CD4-positive, CD25-positive, alpha-beta regulatory T cell (primary cell): ENCODE results near the gene RIMBP2. TPM values are rescaled to one million over a fixed set of nuclear protein-coding genes. Genes with fewer than 3 reads are reported as not detected.

Source experiments
- ATAC-seq, 2 donors: fragments of 150-1000 bp; cut with Tn5 transposase; one replicate each; pipeline ENCODE4 v1.10.0; 2021; ENCODE audit warnings: low read depth in 2 of 2, moderate number of reproducible peaks in 2 of 2, moderate library complexity in 1 of 2
- DNase-seq, 3 donors: peaks; one replicate each; pipeline versions ENCODE4 v3.0.0 to v3.0.0-alpha.2; 2012 to 2022; ENCODE audit warnings: mixed read lengths in 1 of 3
- H3K27ac ChIP-seq: one replicate; pipeline ENCODE4 v1.7.0; 2013; ENCODE audit warnings: mild to moderate bottlenecking, low read length; ENCODE audit not compliant: insufficient read depth, poor library complexity, severe bottlenecking
- H3K27me3 ChIP-seq: one replicate; pipeline ENCODE4 v1.7.0; 2013; ENCODE audit warnings: low read length; ENCODE audit not compliant: control insufficient read depth, insufficient read depth
- H3K36me3 ChIP-seq: one replicate; pipeline ENCODE4 v1.7.0; 2013; ENCODE audit warnings: mild to moderate bottlenecking, low read length, moderate library complexity; ENCODE audit not compliant: control insufficient read depth, insufficient read depth
- H3K4me1 ChIP-seq: 2 replicates; pipeline ENCODE4 v1.7.0; 2013; ENCODE audit warnings: mild to moderate bottlenecking, low read length; ENCODE audit not compliant: insufficient read depth, control insufficient read depth, poor library complexity, severe bottlenecking
- H3K4me3 ChIP-seq: one replicate; pipeline ENCODE4 v1.7.0; 2013; ENCODE audit warnings: low read depth, mild to moderate bottlenecking, low read length, moderate library complexity
- H3K9me3 ChIP-seq, 2 experiments: 1 replicate in 1 of 2; 2 replicates in 1 of 2; pipeline ENCODE4 v1.7.0; 2013; ENCODE audit warnings: low read length in 2 of 2, mild to moderate bottlenecking in 1 of 2, moderate library complexity in 1 of 2; ENCODE audit not compliant: control insufficient read depth in 2 of 2
- H3K27ac Mint-ChIP-seq, 3 donors: one replicate each; pipeline ENCODE4 v1.8.0; 2020 to 2022; ENCODE audit warnings: mild to moderate bottlenecking in 3 of 3, mixed read lengths in 3 of 3, moderate library complexity in 2 of 3
- H3K27me3 Mint-ChIP-seq: one replicate; pipeline ENCODE4 v1.8.0; 2022; ENCODE audit warnings: mild to moderate bottlenecking, mixed read lengths
- H3K36me3 Mint-ChIP-seq: one replicate; pipeline ENCODE4 v1.8.0; 2020; ENCODE audit warnings: mixed read lengths
- H3K4me1 Mint-ChIP-seq, 4 donors: one replicate each; pipeline ENCODE4 v1.8.0; 2020 to 2022; ENCODE audit warnings: mixed read lengths in 4 of 4, mild to moderate bottlenecking in 1 of 4
- H3K4me3 Mint-ChIP-seq, 4 donors: one replicate each; pipeline ENCODE4 v1.8.0; 2020 to 2022; ENCODE audit warnings: mild to moderate bottlenecking in 4 of 4, mixed read lengths in 4 of 4, moderate library complexity in 3 of 4
- H3K9me3 Mint-ChIP-seq, 7 donors: one replicate each; pipeline ENCODE4 v1.8.0; 2020 to 2022; ENCODE audit warnings: mixed read lengths in 7 of 7, mild to moderate bottlenecking in 3 of 7, moderate library complexity in 2 of 7
- polyA plus RNA-seq, 4 donors: library from polyadenylated mRNA; unstranded; fragments of 300-500 nt; fragmentation: Illumina TruSeq; gene quantifications; one replicate each; pipeline ENCODE4 v1.2.3, GENCODE V29; 2021
- total RNA-seq: library from RNA; stranded (reverse); gene quantifications from one replicate; pipeline ENCODE4 v1.2.3, GENCODE V29; 2022

RIMBP2 gene
- total and polyA plus RNA-seq, 5 donors from 2014 or later = not detected

- Mint-ChIP-seq H3K4me1 (no peaks in the 10 kb centered on the region), H3K27me3 (no peaks in the 10 kb centered on the region), H3K27ac (no peak overlapping the region), H3K4me3 (no peak overlapping the region), H3K9me3 (peaks cover 0 to 3% (median 0%) of the 10 kb centered on the region in 7 donors), H3K36me3 (no peaks in the 10 kb centered on the region)
- no peak overlapping the region for H3K27ac ChIP-seq
- H3K4me3 ChIP-seq = no peak overlapping the region
- no peaks in the 10 kb centered on the region for H3K36me3 ChIP-seq
- H3K4me1 ChIP-seq = no peaks in the 10 kb centered on the region
- H3K9me3 ChIP-seq = no peaks in the 10 kb centered on the region
- DNase-seq = no peak
- no peak for ATAC-seq
- no peaks in the 10 kb centered on the region for H3K27me3 ChIP-seq
Observed at GRCh38 chr12:130485291-130486145, 230.6 kb downstream of the RIMBP2 start.

GRCh38 chr12:130484221-130484620 is 231.9 kb downstream of the RIMBP2 start:
- Histone ChIP-seq H3K27me3 (no peaks in the 10 kb centered on the region), H3K9me3 (no peaks in the 10 kb centered on the region), H3K4me1 (no peaks in the 10 kb centered on the region), H3K36me3 (no peaks in the 10 kb centered on the region), H3K27ac (no peak overlapping the region), H3K4me3 (no peak overlapping the region)
- Mint-ChIP-seq H3K4me1 (no peaks in the 10 kb centered on the region), H3K27me3 (no peaks in the 10 kb centered on the region), H3K9me3 (peaks cover 0 to 3% (median 0%) of the 10 kb centered on the region in 7 donors), H3K27ac (no peak overlapping the region), H3K4me3 (no peak overlapping the region), H3K36me3 (no peaks in the 10 kb centered on the region)
- ATAC-seq (no peak), DNase-seq (no peak)

GRCh38 chr12:130483616-130484180 is 232.4 kb downstream of the RIMBP2 start:
- DNase-seq (no peak), ATAC-seq (no peak)
- Histone ChIP-seq H3K27ac (no peak overlapping the region), H3K4me1 (no peaks in the 10 kb centered on the region), H3K36me3 (no peaks in the 10 kb centered on the region), H3K4me3 (no peak overlapping the region), H3K27me3 (no peaks in the 10 kb centered on the region), H3K9me3 (no peaks in the 10 kb centered on the region)
- no peaks in the 10 kb centered on the region for H3K27me3 Mint-ChIP-seq
- H3K4me3 Mint-ChIP-seq = no peak overlapping the region
- H3K27ac Mint-ChIP-seq = no peak overlapping the region
- no peaks in the 10 kb centered on the region for H3K36me3 Mint-ChIP-seq
- H3K4me1 Mint-ChIP-seq = no peaks in the 10 kb centered on the region
- H3K9me3 Mint-ChIP-seq = peaks cover 0 to 3% (median 0%) of the 10 kb centered on the region in 7 donors

- Histone ChIP-seq H3K9me3 (no peaks in the 10 kb centered on the region), H3K36me3 (no peaks in the 10 kb centered on the region), H3K27me3 (no peaks in the 10 kb centered on the region), H3K27ac (no peak overlapping the region), H3K4me1 (no peaks in the 10 kb centered on the region), H3K4me3 (no peak overlapping the region)
- no peak for ATAC-seq
- Mint-ChIP-seq H3K4me3 (no peak overlapping the region), H3K27me3 (no peaks in the 10 kb centered on the region), H3K9me3 (peaks cover 0 to 3% (median 0%) of the 10 kb centered on the region in 7 donors), H3K36me3 (no peaks in the 10 kb centered on the region), H3K4me1 (no peaks in the 10 kb centered on the region), H3K27ac (no peak overlapping the region)
- no peak for DNase-seq
Observed at GRCh38 chr12:130482448-130482847, 233.7 kb downstream of the RIMBP2 start.

- Mint-ChIP-seq H3K4me1 (no peaks in the 10 kb centered on the region), H3K9me3 (peaks cover 0 to 3% (median 0%) of the 10 kb centered on the region in 7 donors), H3K4me3 (no peak overlapping the region), H3K27ac (no peak overlapping the region), H3K36me3 (no peaks in the 10 kb centered on the region), H3K27me3 (no peaks in the 10 kb centered on the region)
- ATAC-seq (no peak), DNase-seq (no peak)
- Histone ChIP-seq H3K27me3 (no peaks in the 10 kb centered on the region), H3K4me3 (no peak overlapping the region), H3K27ac (no peak overlapping the region), H3K9me3 (no peaks in the 10 kb centered on the region), H3K36me3 (no peaks in the 10 kb centered on the region), H3K4me1 (no peaks in the 10 kb centered on the region)
Observed at GRCh38 chr12:130481392-130481879, 234.7 kb downstream of the RIMBP2 start.

- no peak overlapping the region for H3K4me3 Mint-ChIP-seq
- Histone ChIP-seq H3K9me3 (no peaks in the 10 kb centered on the region), H3K36me3 (no peaks in the 10 kb centered on the region), H3K4me3 (no peak overlapping the region), H3K27me3 (no peaks in the 10 kb centered on the region), H3K27ac (no peak overlapping the region), H3K4me1 (no peaks in the 10 kb centered on the region)
- H3K27ac Mint-ChIP-seq = peak overlapping the region in 1 of 3 donors; percentile 48
- H3K9me3 Mint-ChIP-seq = peaks cover 0 to 3% (median 0%) of the 10 kb centered on the region in 7 donors
- no peak for ATAC-seq
- H3K36me3 Mint-ChIP-seq = no peaks in the 10 kb centered on the region
- no peaks in the 10 kb centered on the region for H3K27me3 Mint-ChIP-seq
- H3K4me1 Mint-ChIP-seq = peaks cover 0 to under 1% (median 0%) of the 10 kb centered on the region in 4 donors
- no peak for DNase-seq
Observed at GRCh38 chr12:130480887-130481286, 235.2 kb downstream of the RIMBP2 start.

- Histone ChIP-seq H3K4me3 (no peak overlapping the region), H3K9me3 (no peaks in the 10 kb centered on the region), H3K4me1 (no peaks in the 10 kb centered on the region), H3K36me3 (no peaks in the 10 kb centered on the region), H3K27me3 (no peaks in the 10 kb centered on the region), H3K27ac (no peak overlapping the region)
- no peak overlapping the region for H3K27ac Mint-ChIP-seq
- H3K27me3 Mint-ChIP-seq = no peaks in the 10 kb centered on the region
- DNase-seq = no peak
- no peaks in the 10 kb centered on the region for H3K9me3 Mint-ChIP-seq
- H3K36me3 Mint-ChIP-seq = no peaks in the 10 kb centered on the region
- ATAC-seq = no peak
- H3K4me3 Mint-ChIP-seq = no peak overlapping the region
- H3K4me1 Mint-ChIP-seq = peaks cover 0 to 6% (median 0%) of the 10 kb centered on the region in 4 donors
Observed at GRCh38 chr12:130480231-130480630, 235.9 kb downstream of the RIMBP2 start.
